Endothelial cell of umbilical vein (primary cell): ENCODE results near the gene FNBP1. TPM values are rescaled to one million over a fixed set of nuclear protein-coding genes. Genes with fewer than 3 reads are reported as not detected.

Experiments
- BruUV-seq: library from RNA; stranded (reverse); fragments of 400-500 nt; replicated peaks from 2 replicates; lab custom pipeline; 2021; lab: Mats Ljungman, UMichigan
- CTCF ChIA-PET: fragments of 300-600, 350-600 bp; sonication (Branson Sonifier 250); formaldehyde crosslinking; loops from one replicate; lab custom pipeline; 2021; ENCODE audit warnings: antibody characterized with exemption, inconsistent platforms; lab: Charles Lee
- POLR2A ChIA-PET: fragments of 300-600, 350-600 bp; sonication (Branson Sonifier 250); formaldehyde crosslinking; loops from one replicate; lab custom pipeline; 2021; ENCODE audit warnings: antibody characterized with exemption, inconsistent platforms; lab: Charles Lee
- DNase-seq: peaks from one replicate; pipeline ENCODE4 v3.0.0-alpha.2; 2011; ENCODE audit warnings: low read depth, low spot score
- FAIRE-seq: peaks from 2 replicates; lab custom pipeline; 2011; peaks lifted over from hg19 to GRCh38; lab: Jason Lieb, UNC
- H2AFZ ChIP-seq: 2 replicates; pipeline ENCODE4 v1.6.0; 2012; ENCODE audit warnings: low read depth, low read length, control low read depth, inconsistent platforms
- H3K27ac ChIP-seq: 2 replicates; pipeline ENCODE4 v1.5.1; 2011; ENCODE audit warnings: low read depth, mild to moderate bottlenecking, control low read depth, low read length, moderate library complexity; ENCODE audit not compliant: insufficient read depth
- H3K27me3 ChIP-seq, 2 experiments: 2 replicates each; pipeline versions ENCODE4 v1.6.0 to v1.6.1; 2011; ENCODE audit warnings: low read length in 2 of 2, mixed read lengths in 1 of 2; ENCODE audit not compliant: control insufficient read depth in 2 of 2, insufficient read depth in 2 of 2
- H3K36me3 ChIP-seq, 2 experiments: 2 replicates in 1 of 2; 3 replicates in 1 of 2; pipeline ENCODE4 v1.5.1; 2011; ENCODE audit warnings: low read length in 2 of 2, mild to moderate bottlenecking in 1 of 2, moderate library complexity in 1 of 2; ENCODE audit not compliant: control insufficient read depth in 2 of 2, insufficient read depth in 2 of 2; ENCODE audit errors: extremely low read depth in 1 of 2
- H3K4me1 ChIP-seq: 3 replicates; pipeline ENCODE4 v1.5.1; 2011; ENCODE audit warnings: mild to moderate bottlenecking, low read length; ENCODE audit not compliant: control insufficient read depth, insufficient read depth; ENCODE audit errors: extremely low read depth
- H3K4me2 ChIP-seq: 2 replicates; pipeline ENCODE4 v1.6.1; 2011; ENCODE audit warnings: low read length, control low read depth, mixed read lengths; ENCODE audit not compliant: insufficient read depth
- H3K4me3 ChIP-seq, 3 experiments: fragments of 200-600 bp in 1 of 3; sonication (generic), shearing (Covaris generic) in 1 of 3; replicated peaks in 1 of 3; 2 replicates each; pipeline ENCODE4 v1.5.1; 2011 to 2016; ENCODE audit warnings: control low read depth in 3 of 3, low read length in 3 of 3, mild to moderate bottlenecking in 2 of 3, inconsistent platforms in 1 of 3, low read depth in 1 of 3, moderate library complexity in 1 of 3; ENCODE audit not compliant: insufficient read depth in 1 of 3
- H3K79me2 ChIP-seq: 2 replicates; pipeline ENCODE4 v1.6.0; 2012; ENCODE audit warnings: low read length, inconsistent platforms; ENCODE audit not compliant: control insufficient read depth, insufficient read depth
- H3K9ac ChIP-seq: replicated peaks from 2 replicates; pipeline ENCODE3; 2011; ENCODE audit warnings: low read length, control low read depth; ENCODE audit not compliant: insufficient read depth; ENCODE audit errors: extremely low read depth
- H3K9me1 ChIP-seq: replicated peaks from 3 replicates; pipeline ENCODE4 v1.6.0; 2011; ENCODE audit warnings: mild to moderate bottlenecking, low read length; ENCODE audit not compliant: control insufficient read depth, insufficient read depth; ENCODE audit errors: extremely low read depth
- H3K9me3 ChIP-seq: replicated peaks from 2 replicates; pipeline ENCODE4 v1.5.1; 2012; ENCODE audit warnings: low read length, inconsistent platforms; ENCODE audit not compliant: control insufficient read depth, insufficient read depth
- H4K20me1 ChIP-seq: replicated peaks from 2 replicates; pipeline ENCODE3; 2011; ENCODE audit warnings: mild to moderate bottlenecking, low read length; ENCODE audit not compliant: control insufficient read depth, insufficient read depth; ENCODE audit errors: extremely low read depth
- FOS ChIP-seq: IDR thresholded peaks from 2 replicates; pipeline ENCODE4 v1.6.1; 2011; ENCODE audit warnings: mild to moderate bottlenecking, low read length, moderate library complexity, borderline replicate concordance; ENCODE audit not compliant: insufficient read depth
- JUN ChIP-seq: IDR thresholded peaks from 2 replicates; pipeline ENCODE4 v1.6.1; 2011; ENCODE audit warnings: borderline replicate concordance, low read depth; ENCODE audit not compliant: insufficient read length, insufficient read depth
- dilution Hi-C: fragments of 300-500 bp; cut with MboI; formaldehyde crosslinking; loops from one replicate; pipeline ENCODE4 v1.15.0; 2019; ENCODE audit warnings: low sequenced_read_pairs; ENCODE audit not compliant: extremely low pct_ligation_motif_present
- intact Hi-C: fragments of 100-400 bp; cut with micrococcal nuclease; formaldehyde crosslinking; loops from one replicate; pipeline ENCODE4 v1.10.0; 2022
- microRNA-seq: library from miRNA; unstranded; fragments of <30 nt; microRNA quantifications from one replicate; pipeline ENCODE4 v1.2.0, GENCODE V29; 2021; ENCODE audit warnings: borderline number of aligned reads, borderline replicate concordance
- polyA plus RNA-seq, 4 experiments: library from polyadenylated mRNA; depleted of rRNA in 3 of 4; stranded (reverse) in 3 of 4; unstranded in 1 of 4; fragments of >200 nt; gene quantifications; 2 replicates each; pipeline versions ENCODE4 v1.2.1 to v1.2.3, GENCODE V29; 2011 to 2012; ENCODE audit warnings: missing spikeins in 1 of 4
- small RNA-seq: library from RNA; depleted of rRNA; stranded (forward); fragments of <200 nt; gene quantifications from one replicate; pipeline ENCODE3, GENCODE V24; 2012; ENCODE audit warnings: low replicate concordance, low read depth; ENCODE audit not compliant: insufficient read depth, insufficient read length
- total RNA-seq: library from RNA; stranded (reverse); gene quantifications from 2 replicates; pipeline ENCODE4 v1.2.3, GENCODE V29; 2021

The FNBP1 gene
- total and polyA plus RNA-seq, 2 donors (not counting 3 experiments of a cell fraction or from before 2014, with no cell fraction given): 10.9 to 43.9 TPM

DNA sequence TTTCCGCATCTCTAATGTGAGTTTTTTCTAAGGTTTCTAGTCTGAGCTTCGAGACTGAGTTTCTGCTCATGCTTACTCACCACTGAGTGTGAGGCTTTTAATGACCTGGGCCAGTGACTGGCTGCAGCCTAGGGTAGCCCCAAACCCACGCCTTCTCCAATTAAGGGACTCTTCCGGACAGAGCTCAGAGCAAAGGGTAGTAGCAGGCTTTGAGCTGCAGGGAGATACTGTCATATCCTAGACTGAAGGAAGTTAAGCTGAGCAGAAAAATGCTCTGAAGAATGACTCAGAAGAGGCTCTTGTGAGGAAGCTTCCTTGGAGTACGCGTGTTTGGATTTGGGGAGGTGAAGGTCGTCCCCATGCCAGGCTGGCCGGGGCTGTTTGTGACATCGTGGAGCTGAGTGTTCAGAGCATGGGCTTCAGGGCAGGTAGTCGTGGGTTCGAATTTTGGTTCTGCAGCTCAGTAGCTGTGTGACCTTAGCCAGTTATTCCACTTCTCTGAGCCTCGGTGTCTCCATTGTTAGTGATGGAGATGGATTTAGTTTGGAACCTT, 204.2 kb downstream of the FNBP1 start:
- Histone ChIP-seq H3K27me3 (no peaks in the 10 kb centered on the region), H3K9me1 (no peaks in the 10 kb centered on the region), H2AFZ (no peak overlapping the region), H3K79me2 (peaks cover 6% of the 10 kb centered on the region), H3K27ac (no peak overlapping the region), H3K4me2 (no peak overlapping the region), H3K9me3 (no peaks in the 10 kb centered on the region), H3K4me3 (no peak overlapping the region), H3K36me3 (no peaks in the 10 kb centered on the region), H3K4me1 (peaks cover 15% of the 10 kb centered on the region), H4K20me1 (no peaks in the 10 kb centered on the region), H3K9ac (no peak overlapping the region)
- ChIA-PET POLR2A (no interaction called here), CTCF (interaction anchor here (0.9 to 1.0 kb wide), 4 partner anchors 10 to 196 kb away, joined by 3 to 5 read pairs (median 3); partner anchors contain the start of gene ASB6)
- TF ChIP-seq JUN (no peak), FOS (peak; percentile 24)
- BruUV-seq: no TSS peak
- DNase-seq (no peak), FAIRE-seq (peak; percentile 26)
- intact Hi-C loops (loop anchor here (5.0 kb wide), 1 partner anchor 259 kb away; no protein-coding TSS in a partner anchor), dilution Hi-C loops (no loop called here)

Small RNAs within 50 kb of the gene (microRNA-seq; reads per million reads assigned to microRNA genes)
- not detected for gene MIR6855

Small RNAs within 50 kb of the gene (small RNA-seq; reads per million reads assigned to genes)
- gene MIR6855: not detected

Other genes starting within 250 kb of the FNBP1 start
- 23.1 and 29.5 TPM in 2 replicates for gene TOR1B, start 240.0 kb downstream of the FNBP1 start, total RNA-seq
- 25.2 and 27.0 TPM in 2 replicates for gene TOR1B, start 240.0 kb downstream of the FNBP1 start, polyA plus RNA-seq
- 56.6 and 57.8 TPM in 2 replicates for gene TOR1A, start 219.1 kb downstream of the FNBP1 start, total RNA-seq
- 89.8 and 93.5 TPM in 2 replicates for gene TOR1A, start 219.1 kb downstream of the FNBP1 start, polyA plus RNA-seq
- gene C9orf78, start 207.9 kb downstream of the FNBP1 start, total RNA-seq: 34.6 and 34.7 TPM in 2 replicates
- gene C9orf78, start 207.9 kb downstream of the FNBP1 start, polyA plus RNA-seq: 11.4 and 17.9 TPM in 2 replicates
- gene USP20, start 207.7 kb downstream of the FNBP1 start, total RNA-seq: 13.4 and 17.4 TPM in 2 replicates
- 25.9 and 30.1 TPM in 2 replicates for gene USP20, start 207.7 kb downstream of the FNBP1 start, polyA plus RNA-seq
- 38.9 and 41.5 TPM in 2 replicates for gene GPR107, start 10.7 kb upstream of the FNBP1 start, total RNA-seq
- 25.9 and 27.2 TPM in 2 replicates for gene GPR107, start 10.7 kb upstream of the FNBP1 start, polyA plus RNA-seq
- gene NCS1, start 129.2 kb upstream of the FNBP1 start, total RNA-seq: 68.3 and 77.4 TPM in 2 replicates
- 52.2 and 53.6 TPM in 2 replicates for gene NCS1, start 129.2 kb upstream of the FNBP1 start, polyA plus RNA-seq
- 0.18 and 0.24 TPM in 2 replicates for gene HMCN2, start 222.6 kb upstream of the FNBP1 start, total RNA-seq
- 0.02 and 0.04 TPM in 2 replicates for gene HMCN2, start 222.6 kb upstream of the FNBP1 start, polyA plus RNA-seq